Stomach (tissue), 4 donors: ENCODE results near the gene SAT1.

ENCODE experiments used
- POLR2A ChIP-seq, 4 donors: fragments of 450-650 bp; IDR thresholded peaks; one replicate each; pipeline ENCODE4 v1.6.1; 2016; ENCODE audit warnings: antibody characterized with exemption in 4 of 4, control low read depth in 2 of 4, mild to moderate bottlenecking in 1 of 4, moderate library complexity in 1 of 4
- POLR2AphosphoS5 ChIP-seq, 3 donors: sonication (generic); formaldehyde crosslinking; IDR thresholded peaks; one replicate each; pipeline ENCODE4 v1.6.1; 2016; ENCODE audit warnings: antibody characterized with exemption in 3 of 3
- TF ChIP-seq, protein P1 (sequence below), 7 experiments: fragments of 450-650 bp in 4 of 7; fragments of 200-600 bp in 3 of 7; sonication (generic) in 3 of 7; IDR thresholded peaks; one replicate each; pipeline ENCODE4 v1.5.1; 2016 to 2019; ENCODE audit warnings: antibody characterized with exemption in 7 of 7, control low read depth in 2 of 7, mild to moderate bottlenecking in 1 of 7

DNA sequence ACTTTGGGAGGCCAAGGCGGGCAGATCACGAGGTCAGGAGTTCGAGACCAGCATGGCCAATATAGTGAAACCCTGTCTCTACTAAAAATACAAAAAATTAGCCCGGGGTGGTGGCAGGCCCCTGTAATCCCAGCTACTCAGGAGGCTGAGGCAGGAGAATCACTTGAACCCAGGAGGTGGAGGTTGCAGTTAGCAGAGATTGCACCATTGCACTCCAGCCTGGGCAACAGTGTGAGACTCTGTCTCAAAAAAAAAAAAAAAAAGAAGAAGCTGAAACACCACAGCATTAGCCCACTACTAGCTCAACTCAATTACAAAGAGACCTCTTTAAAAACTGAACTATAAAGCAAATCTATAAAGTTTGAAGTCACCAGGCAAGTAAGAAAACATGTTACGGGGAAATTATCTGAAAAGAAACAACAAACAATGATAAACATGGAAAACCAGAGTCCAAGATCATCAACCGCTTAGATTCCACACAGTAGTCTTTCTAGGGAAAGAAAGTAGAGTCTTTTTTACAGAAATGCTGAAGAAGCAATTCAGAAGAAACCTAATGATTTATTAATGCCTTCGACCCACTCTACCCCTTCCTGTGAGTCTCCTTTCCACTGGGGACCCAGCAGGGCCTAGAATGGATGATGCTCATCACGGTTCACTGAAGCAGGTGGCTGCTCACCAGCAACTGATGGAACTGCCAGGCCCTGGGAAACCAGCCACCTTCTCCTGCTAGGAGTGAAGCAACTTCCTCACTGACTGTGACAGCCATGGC lies 6.6 kb downstream of the SAT1 start:
- TF ChIP-seq POLR2A (IDR thresholded peaks at IDR 0.05) = no peak
- TF ChIP-seq, protein P1, sequence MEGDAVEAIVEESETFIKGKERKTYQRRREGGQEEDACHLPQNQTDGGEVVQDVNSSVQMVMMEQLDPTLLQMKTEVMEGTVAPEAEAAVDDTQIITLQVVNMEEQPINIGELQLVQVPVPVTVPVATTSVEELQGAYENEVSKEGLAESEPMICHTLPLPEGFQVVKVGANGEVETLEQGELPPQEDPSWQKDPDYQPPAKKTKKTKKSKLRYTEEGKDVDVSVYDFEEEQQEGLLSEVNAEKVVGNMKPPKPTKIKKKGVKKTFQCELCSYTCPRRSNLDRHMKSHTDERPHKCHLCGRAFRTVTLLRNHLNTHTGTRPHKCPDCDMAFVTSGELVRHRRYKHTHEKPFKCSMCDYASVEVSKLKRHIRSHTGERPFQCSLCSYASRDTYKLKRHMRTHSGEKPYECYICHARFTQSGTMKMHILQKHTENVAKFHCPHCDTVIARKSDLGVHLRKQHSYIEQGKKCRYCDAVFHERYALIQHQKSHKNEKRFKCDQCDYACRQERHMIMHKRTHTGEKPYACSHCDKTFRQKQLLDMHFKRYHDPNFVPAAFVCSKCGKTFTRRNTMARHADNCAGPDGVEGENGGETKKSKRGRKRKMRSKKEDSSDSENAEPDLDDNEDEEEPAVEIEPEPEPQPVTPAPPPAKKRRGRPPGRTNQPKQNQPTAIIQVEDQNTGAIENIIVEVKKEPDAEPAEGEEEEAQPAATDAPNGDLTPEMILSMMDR (IDR thresholded peaks at IDR 0.05) = no peak
- no peak for TF ChIP-seq POLR2AphosphoS5 (IDR thresholded peaks at IDR 0.05)
